OCI-LY3 (cell line): ENCODE results near the gene AGT.

Source experiments
- H2AFZ ChIP-seq: fragments of 200-600, 300-600 bp; shearing (Covaris generic); 2 replicates; pipeline ENCODE4 v1.6.0; 2014; ENCODE audit warnings: antibody characterized with exemption, low read depth, low read length
- H3K27ac ChIP-seq: fragments of 200-600, 300-600 bp; sonication (generic); 2 replicates; pipeline ENCODE4 v1.5.1; 2014; ENCODE audit warnings: mild to moderate bottlenecking, low read length, moderate library complexity, mixed read lengths
- H3K27me3 ChIP-seq: fragments of 200-600, 300-600 bp; sonication (generic); 2 replicates; pipeline ENCODE4 v1.6.1; 2014; ENCODE audit warnings: low read depth, low read length, mixed read lengths
- H3K36me3 ChIP-seq: fragments of 200-600, 300-600 bp; sonication (generic); replicated peaks from 2 replicates; pipeline ENCODE3; 2014; ENCODE audit warnings: low read depth, low read length, mixed read lengths
- H3K4me1 ChIP-seq: fragments of 300-600, 200-600 bp; sonication (generic); 2 replicates; pipeline ENCODE4 v1.6.1; 2014; ENCODE audit warnings: low read length, mixed read lengths
- H3K4me2 ChIP-seq: fragments of 200-600, 300-600 bp; sonication (generic); 2 replicates; pipeline ENCODE4 v1.6.1; 2014; ENCODE audit warnings: low read length, mixed read lengths
- H3K4me3 ChIP-seq: fragments of 300-600, 200-600 bp; sonication (generic); 2 replicates; pipeline ENCODE4 v1.5.1; 2014; ENCODE audit warnings: antibody characterized with exemption, mild to moderate bottlenecking, low read length, moderate library complexity
- H3K79me2 ChIP-seq: fragments of 300-600, 200-600 bp; shearing (Covaris generic); 2 replicates; pipeline ENCODE4 v1.6.1; 2014; ENCODE audit warnings: mild to moderate bottlenecking, low read length, mixed read lengths
- H3K9ac ChIP-seq: fragments of 300-600, 200-600 bp; shearing (Covaris generic); 2 replicates; pipeline ENCODE4 v1.6.0; 2014; ENCODE audit warnings: mild to moderate bottlenecking, low read length, moderate library complexity
- H3K9me3 ChIP-seq: fragments of 200-600, 300-600 bp; shearing (Covaris generic); 2 replicates; pipeline ENCODE4 v1.6.1; 2014; ENCODE audit warnings: low read length, mixed read lengths; ENCODE audit not compliant: insufficient read depth
- H4K20me1 ChIP-seq: fragments of 200-600, 300-600 bp; sonication (generic); 2 replicates; pipeline ENCODE4 v1.6.1; 2016; ENCODE audit warnings: low read length, mixed read lengths; ENCODE audit not compliant: insufficient read depth
- CTCF ChIP-seq: fragments of 200-600, 300-600 bp; sonication (generic); IDR thresholded peaks from 2 replicates; pipeline ENCODE4 v1.5.1; 2014; ENCODE audit warnings: antibody characterized with exemption, low read length, low read depth
- EZH2phosphoT487 ChIP-seq: fragments of 200-600 bp; shearing (Covaris generic); IDR thresholded peaks from 2 replicates; pipeline ENCODE4 v1.6.1; 2018; ENCODE audit warnings: antibody characterized with exemption, mixed run types, low read depth

Gene AGT

DNA sequence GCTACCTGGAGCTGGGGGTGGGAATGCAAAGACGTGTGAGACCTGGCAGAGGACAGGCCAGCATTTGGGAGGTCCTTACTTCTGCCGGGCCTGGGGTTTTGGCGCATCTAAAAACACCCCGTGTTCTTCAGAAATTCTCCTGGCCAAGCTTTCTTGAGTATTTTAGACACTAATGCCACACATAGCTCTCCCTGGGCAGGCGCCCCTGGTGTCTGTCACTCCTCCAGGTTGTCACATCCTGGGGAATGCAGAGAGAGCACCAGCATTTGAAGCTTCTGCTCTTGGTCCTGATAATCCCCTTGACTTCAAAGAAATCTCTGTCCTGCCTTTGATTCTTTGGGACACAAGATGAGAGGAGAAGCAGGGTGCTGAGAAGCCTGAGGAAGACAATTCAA lies 39.3 kb upstream of the AGT start:
- H3K9ac ChIP-seq = no peak overlapping the region
- no peak for TF ChIP-seq EZH2phosphoT487
- TF ChIP-seq CTCF = no peak
- H3K9me3 ChIP-seq = no peaks in the 10 kb centered on the region
- H3K4me2 ChIP-seq = no peak overlapping the region
- no peak overlapping the region for H2AFZ ChIP-seq
- no peaks in the 10 kb centered on the region for H3K79me2 ChIP-seq
- H4K20me1 ChIP-seq = no peaks in the 10 kb centered on the region
- H3K4me1 ChIP-seq = no peaks in the 10 kb centered on the region
- H3K4me3 ChIP-seq = no peak overlapping the region
- H3K27me3 ChIP-seq = peaks cover 11% of the 10 kb centered on the region
- H3K36me3 ChIP-seq = no peaks in the 10 kb centered on the region
- no peak overlapping the region for H3K27ac ChIP-seq

GRCh38 chr1:230752407-230752806 lies 38.5 kb upstream of the AGT start:
- peaks cover 7% of the 10 kb centered on the region for H3K27me3 ChIP-seq
- no peaks in the 10 kb centered on the region for H3K4me1 ChIP-seq
- no peaks in the 10 kb centered on the region for H4K20me1 ChIP-seq
- H3K79me2 ChIP-seq = no peaks in the 10 kb centered on the region
- no peak overlapping the region for H3K27ac ChIP-seq
- no peaks in the 10 kb centered on the region for H3K9me3 ChIP-seq
- H3K9ac ChIP-seq = no peak overlapping the region
- H3K36me3 ChIP-seq = no peaks in the 10 kb centered on the region
- H3K4me3 ChIP-seq = no peak overlapping the region
- no peak for TF ChIP-seq CTCF
- TF ChIP-seq EZH2phosphoT487 = no peak
- no peak overlapping the region for H3K4me2 ChIP-seq
- no peak overlapping the region for H2AFZ ChIP-seq

DNA sequence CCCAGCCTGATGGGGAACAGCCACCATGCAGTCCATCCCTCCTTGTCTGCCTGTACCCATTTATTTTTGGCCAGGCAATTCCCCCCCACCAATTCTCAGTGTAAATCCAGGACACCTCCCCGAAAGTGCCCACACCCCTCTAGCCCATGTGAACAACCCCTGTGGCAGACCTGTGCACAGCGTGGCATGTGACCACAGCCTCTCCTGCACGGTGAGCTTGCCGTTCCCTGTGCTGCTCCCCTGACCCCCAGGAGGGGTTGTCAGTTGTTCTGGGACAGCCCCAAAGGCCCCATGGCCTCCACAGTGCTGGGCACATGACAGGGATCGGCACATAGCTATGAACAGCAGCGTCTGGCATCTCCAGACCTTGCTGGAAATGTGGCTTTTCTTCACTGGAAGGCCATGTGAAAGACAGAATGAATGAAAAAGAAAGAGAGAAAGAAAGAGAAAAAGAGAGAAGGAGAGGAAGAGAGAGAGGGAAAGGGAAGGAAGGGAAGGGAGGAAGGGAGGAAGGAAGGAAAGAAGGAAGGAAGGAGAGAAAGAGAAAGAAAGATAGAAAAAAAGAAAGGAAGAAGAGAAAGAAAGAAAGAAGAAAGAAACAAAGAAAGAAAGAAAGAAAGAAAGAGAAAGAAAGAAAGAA lies 37.2 kb upstream of the AGT start:
- no peak overlapping the region for H3K9ac ChIP-seq
- no peak overlapping the region for H3K4me2 ChIP-seq
- no peak overlapping the region for H3K27ac ChIP-seq
- H3K79me2 ChIP-seq = no peaks in the 10 kb centered on the region
- TF ChIP-seq EZH2phosphoT487 (no peak), CTCF (no peak)
- no peaks in the 10 kb centered on the region for H3K4me1 ChIP-seq
- no peaks in the 10 kb centered on the region for H4K20me1 ChIP-seq
- H3K4me3 ChIP-seq = no peak overlapping the region
- H3K9me3 ChIP-seq = no peaks in the 10 kb centered on the region
- no peak overlapping the region for H2AFZ ChIP-seq
- H3K27me3 ChIP-seq = peaks cover 7% of the 10 kb centered on the region
- no peaks in the 10 kb centered on the region for H3K36me3 ChIP-seq

DNA sequence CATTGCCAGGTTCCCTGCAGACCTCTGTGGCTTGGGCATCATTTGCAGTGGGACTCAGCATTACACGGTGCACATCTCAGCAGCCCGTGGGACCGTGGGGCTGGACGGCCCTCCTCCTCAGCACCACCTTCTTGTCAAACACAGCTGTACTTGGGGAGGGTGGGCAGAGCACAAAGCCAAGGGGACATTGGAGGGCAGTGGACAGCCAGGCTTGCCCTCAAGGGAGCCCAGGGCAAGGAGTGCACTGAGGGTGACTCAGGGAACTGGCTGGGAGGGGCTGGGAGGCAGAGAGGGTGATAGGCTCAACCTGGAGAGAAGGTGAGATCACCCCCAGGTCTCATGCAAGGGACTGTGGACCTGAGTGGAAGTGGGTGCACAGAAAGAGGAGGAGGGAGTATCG lies 36.7 kb upstream of the AGT start:
- H3K9ac ChIP-seq = no peak overlapping the region
- H3K27me3 ChIP-seq = peaks cover 6% of the 10 kb centered on the region
- no peaks in the 10 kb centered on the region for H3K9me3 ChIP-seq
- no peaks in the 10 kb centered on the region for H4K20me1 ChIP-seq
- no peak overlapping the region for H3K4me3 ChIP-seq
- no peaks in the 10 kb centered on the region for H3K4me1 ChIP-seq
- TF ChIP-seq CTCF = no peak
- TF ChIP-seq EZH2phosphoT487 = no peak
- no peaks in the 10 kb centered on the region for H3K79me2 ChIP-seq
- H2AFZ ChIP-seq = no peak overlapping the region
- H3K27ac ChIP-seq = no peak overlapping the region
- H3K36me3 ChIP-seq = no peaks in the 10 kb centered on the region
- no peak overlapping the region for H3K4me2 ChIP-seq
